Left cardiac atrium (tissue), 4 donors: Measurements from ENCODE around the gene ALG12. TPM values are rescaled to one million over a fixed set of nuclear protein-coding genes. Genes with fewer than 3 reads are reported as not detected.
"Not testable (repeated sequence)": the region's sequence is repeated elsewhere in the genome, so short reads cannot be mapped to it uniquely, and the experiment has no call there.

Experiments used
- ATAC-seq, 2 donors: fragments of 200-7000 bp; cut with Tn5 transposase; one replicate each; pipeline ENCODE4 v1.9.1; 2020; ENCODE audit warnings: mild to moderate bottlenecking in 2 of 2, moderate library complexity in 2 of 2
- DNase-seq: peaks from one replicate; pipeline ENCODE4 v3.0.0-alpha.2; 2020
- intact Hi-C, 2 donors: fragments of 100-400 bp; cut with DNase I; formaldehyde crosslinking; loops; one replicate each; pipeline versions ENCODE4 v1.14.1 to v1.15.1; 2022 to 2023
- total RNA-seq, 2 donors: library from RNA; stranded (reverse); fragmentation: NEBNext Ultra II Directional; extraction: Animal tissue kit (Norgen Biotek cat#: 25700); gene quantifications; one replicate each; pipeline ENCODE4 v1.2.1, GENCODE V29; 2021
- donor health status: DM: no; HTN: yes; CAD: no.
- donor health status: DM: no; HTN: yes; CAD: no; lungs with severe emphysema.
- donor health status: DM: yes; HTN: yes; CAD: no.
- donor health status: Dilated cardiomyopathy.

The ALG12 gene
- total RNA-seq, 2 donors from 2014 or later, result 15.3 to 15.9 TPM

GRCh38 chr22:49948958-49949913 is 31.0 kb upstream of the ALG12 start:
- intact Hi-C loops, result no loop called here
- ATAC-seq, result peak in 1 of 2 donors; percentile 52
- DNase-seq, result no peak

- ATAC-seq (no peak), DNase-seq (no peak)
- intact Hi-C loops, result no loop called here
Measured at GRCh38 chr22:49948116-49948957, 30.1 kb upstream of the ALG12 start.

- DNase-seq (no peak), ATAC-seq (no peak)
- intact Hi-C loops, result no loop called here
Measured at GRCh38 chr22:49947296-49947622, 29.0 kb upstream of the ALG12 start.

- ATAC-seq (no peak), DNase-seq (no peak)
- intact Hi-C loops, result no loop called here
Measured at GRCh38 chr22:49946612-49947295, 28.5 kb upstream of the ALG12 start.

- intact Hi-C loops, ATAC-seq, DNase-seq: not testable (repeated sequence)
Measured at GRCh38 chr22:49945042-49945794, 27.0 kb upstream of the ALG12 start.

GRCh38 chr22:49944399-49944891 is 26.2 kb upstream of the ALG12 start:
- no peak for ATAC-seq
- no peak for DNase-seq
- intact Hi-C loops, result no loop called here

GRCh38 chr22:49943771-49944398 is 25.6 kb upstream of the ALG12 start:
- DNase-seq (no peak), ATAC-seq (no peak)
- intact Hi-C loops, result no loop called here

- intact Hi-C loops, result no loop called here
- DNase-seq (no peak), ATAC-seq (no peak)
Measured at GRCh38 chr22:49943405-49943765, 25.1 kb upstream of the ALG12 start.

GRCh38 chr22:49942565-49943404 is 24.5 kb upstream of the ALG12 start:
- intact Hi-C loops, result no loop called here
- DNase-seq (no peak), ATAC-seq (no peak)

GRCh38 chr22:49941507-49942316 is 23.5 kb upstream of the ALG12 start:
- intact Hi-C loops, result no loop called here
- DNase-seq (no peak), ATAC-seq (no peak)

GRCh38 chr22:49938565-49939136 is 20.4 kb upstream of the ALG12 start:
- ATAC-seq (no peak), DNase-seq (no peak)
- intact Hi-C loops, result no loop called here

- intact Hi-C loops, result no loop called here
- ATAC-seq (no peak), DNase-seq (peak; percentile 68)
Measured at GRCh38 chr22:49937758-49938564, 19.7 kb upstream of the ALG12 start.

- DNase-seq (no peak), ATAC-seq (peak; percentile 13 to 28)
- intact Hi-C loops, result no loop called here
Measured at GRCh38 chr22:49936973-49937757, 18.9 kb upstream of the ALG12 start.

GRCh38 chr22:49936018-49936972 is 18.1 kb upstream of the ALG12 start:
- DNase-seq (peak; percentile 97), ATAC-seq (peak; percentile 64 to 75)
- intact Hi-C loops, result no loop called here
